Thoracic aorta (tissue), 2 donors: Measurements from ENCODE around the gene ASB6. TPM values are rescaled to one million over a fixed set of nuclear protein-coding genes. Genes with fewer than 3 reads are reported as not detected.
A peak's percentile ranks its signal among the peaks of the same experiment; 100 is the strongest.

Source experiments
- ATAC-seq: fragments of 150-250 bp; one replicate; pipeline ENCODE4 v1.8.0; 2017; ENCODE audit warnings: low read depth; ENCODE audit not compliant: insufficient number of reproducible peaks, low FRiP score
- DNase-seq: peaks from one replicate; pipeline ENCODE4 v3.0.0-alpha.2; 2020; ENCODE audit warnings: low spot score
- H3K27ac ChIP-seq, 2 donors: fragments of 200-600 bp; sonication (generic); 1 replicate in 1 of 2; 2 replicates in 1 of 2; pipeline ENCODE4 v1.5.1; 2016; ENCODE audit warnings: mild to moderate bottlenecking in 2 of 2, moderate library complexity in 2 of 2
- H3K27me3 ChIP-seq: fragments of 200-600 bp; sonication (generic); replicated peaks from 2 replicates; pipeline ENCODE4 v1.6.0; 2016; ENCODE audit warnings: mild to moderate bottlenecking; ENCODE audit not compliant: insufficient read depth
- H3K36me3 ChIP-seq: fragments of 200-600 bp; sonication (generic); one replicate; pipeline ENCODE4 v1.5.1; 2016
- H3K4me1 ChIP-seq, 2 donors: fragments of 200-600 bp; sonication (generic); 1 replicate in 1 of 2; 2 replicates in 1 of 2; pipeline versions ENCODE4 v1.5.1 to v1.6.0; 2016; ENCODE audit warnings: low read depth in 2 of 2, mild to moderate bottlenecking in 1 of 2; ENCODE audit not compliant: control insufficient read depth in 1 of 2
- H3K4me3 ChIP-seq: fragments of 200-600 bp; sonication (generic); 2 replicates; pipeline ENCODE4 v1.5.1; 2016; ENCODE audit warnings: mild to moderate bottlenecking
- H3K9me3 ChIP-seq: fragments of 200-600 bp; sonication (generic); 2 replicates; pipeline ENCODE4 v1.5.1; 2016
- total RNA-seq, 2 donors: library from RNA; depleted of rRNA; stranded (reverse); fragments of >200 nt; gene quantifications; one replicate each; pipeline versions ENCODE4 v1.1.0 to v1.2.3, GENCODE V29; 2016
- TF ChIP-seq, protein P1 (sequence below): fragments of 200-600 bp; sonication (generic); IDR thresholded peaks from one replicate; pipeline ENCODE4 v1.5.1; 2019; ENCODE audit warnings: antibody characterized with exemption

Gene ASB6
- total RNA-seq, 2 donors from 2014 or later = 23.0 to 31.0 TPM

- Histone ChIP-seq H3K4me1 (peaks cover 26 to 41% of the 10 kb centered on the region in 2 donors), H3K36me3 (no peaks in the 10 kb centered on the region), H3K4me3 (no peak overlapping the region), H3K27me3 (no peaks in the 10 kb centered on the region), H3K27ac (peak overlapping the region; percentile 89 to 96), H3K9me3 (no peaks in the 10 kb centered on the region)
- TF ChIP-seq, protein P1, sequence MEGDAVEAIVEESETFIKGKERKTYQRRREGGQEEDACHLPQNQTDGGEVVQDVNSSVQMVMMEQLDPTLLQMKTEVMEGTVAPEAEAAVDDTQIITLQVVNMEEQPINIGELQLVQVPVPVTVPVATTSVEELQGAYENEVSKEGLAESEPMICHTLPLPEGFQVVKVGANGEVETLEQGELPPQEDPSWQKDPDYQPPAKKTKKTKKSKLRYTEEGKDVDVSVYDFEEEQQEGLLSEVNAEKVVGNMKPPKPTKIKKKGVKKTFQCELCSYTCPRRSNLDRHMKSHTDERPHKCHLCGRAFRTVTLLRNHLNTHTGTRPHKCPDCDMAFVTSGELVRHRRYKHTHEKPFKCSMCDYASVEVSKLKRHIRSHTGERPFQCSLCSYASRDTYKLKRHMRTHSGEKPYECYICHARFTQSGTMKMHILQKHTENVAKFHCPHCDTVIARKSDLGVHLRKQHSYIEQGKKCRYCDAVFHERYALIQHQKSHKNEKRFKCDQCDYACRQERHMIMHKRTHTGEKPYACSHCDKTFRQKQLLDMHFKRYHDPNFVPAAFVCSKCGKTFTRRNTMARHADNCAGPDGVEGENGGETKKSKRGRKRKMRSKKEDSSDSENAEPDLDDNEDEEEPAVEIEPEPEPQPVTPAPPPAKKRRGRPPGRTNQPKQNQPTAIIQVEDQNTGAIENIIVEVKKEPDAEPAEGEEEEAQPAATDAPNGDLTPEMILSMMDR = no peak
- ATAC-seq = no peak
- no peak for DNase-seq
Observed at GRCh38 chr9:129606161-129607026, 35.6 kb downstream of the ASB6 start.

DNA sequence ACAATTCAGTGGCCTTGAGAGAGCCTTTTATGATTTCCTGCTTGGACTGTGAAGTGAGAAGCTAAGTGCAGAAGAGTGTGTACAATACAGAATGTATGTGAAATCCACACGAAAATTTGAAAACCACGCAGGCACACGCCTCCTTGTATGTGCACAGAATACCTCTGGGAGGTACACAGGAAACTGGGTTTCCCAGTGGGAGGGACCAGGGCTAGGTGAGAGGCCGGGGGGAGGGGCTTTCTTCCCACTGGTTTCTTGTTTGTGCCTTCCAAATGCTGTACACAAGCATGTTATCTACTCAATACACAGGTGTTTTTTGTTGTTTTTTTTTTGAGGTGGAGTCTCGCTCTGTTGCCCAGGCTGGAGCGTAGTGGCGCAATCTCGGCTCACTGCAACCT is 37.2 kb downstream of the ASB6 start:
- Histone ChIP-seq H3K4me3 (no peak overlapping the region), H3K4me1 (peaks cover 20 to 29% of the 10 kb centered on the region in 2 donors), H3K27me3 (no peaks in the 10 kb centered on the region), H3K9me3 (no peaks in the 10 kb centered on the region), H3K27ac (no peak overlapping the region), H3K36me3 (no peaks in the 10 kb centered on the region)
- ATAC-seq = no peak
- TF ChIP-seq, protein P1 = no peak
- no peak for DNase-seq

GRCh38 chr9:129604056-129604765 is 37.7 kb downstream of the ASB6 start:
- H3K4me1 ChIP-seq = peaks cover 17 to 25% of the 10 kb centered on the region in 2 donors
- no peak overlapping the region for H3K4me3 ChIP-seq
- ATAC-seq (no peak), DNase-seq (no peak)
- H3K9me3 ChIP-seq = no peaks in the 10 kb centered on the region
- TF ChIP-seq, protein P1 = no peak
- H3K36me3 ChIP-seq = no peaks in the 10 kb centered on the region
- H3K27me3 ChIP-seq = no peaks in the 10 kb centered on the region
- H3K27ac ChIP-seq = no peak overlapping the region

- Histone ChIP-seq H3K9me3 (no peaks in the 10 kb centered on the region), H3K36me3 (no peaks in the 10 kb centered on the region), H3K27ac (no peak overlapping the region), H3K4me3 (no peak overlapping the region), H3K27me3 (no peaks in the 10 kb centered on the region), H3K4me1 (peaks cover 6 to 18% of the 10 kb centered on the region in 2 donors)
- TF ChIP-seq, protein P1 = no peak
- ATAC-seq (no peak), DNase-seq (no peak)
Observed at GRCh38 chr9:129602598-129603415, 39.1 kb downstream of the ASB6 start.
